GM19023 (cell line): ENCODE measurements around the gene ANKRD27.
"Not testable (repeated sequence)": the region's sequence is repeated elsewhere in the genome, so short reads cannot be mapped to it uniquely, and the experiment has no call there.

Source experiments
- ATAC-seq: cut with Tn5 transposase; IDR thresholded peaks from one replicate; pipeline ENCODE4 v1.9.1; 2021; ENCODE audit warnings: mild to moderate bottlenecking, moderate library complexity; ENCODE audit not compliant: unreplicated experiment

ANKRD27 gene

GRCh38 chr19:32611161-32611560 is 63.8 kb downstream of the ANKRD27 start:
- no peak for ATAC-seq

- ATAC-seq, result no peak
These were observed 67.5 kb downstream of the ANKRD27 start for GRCh38 chr19:32607479-32607878.

GRCh38 chr19:32606289-32606688 is 68.7 kb downstream of the ANKRD27 start:
- no peak for ATAC-seq

GRCh38 chr19:32605544-32605943 is 69.4 kb downstream of the ANKRD27 start:
- ATAC-seq, result no peak

- no peak for ATAC-seq
These were observed 71.0 kb downstream of the ANKRD27 start for GRCh38 chr19:32603961-32604360.

- ATAC-seq, result no peak
These were observed 75.2 kb downstream of the ANKRD27 start for GRCh38 chr19:32599736-32600157.

GRCh38 chr19:32599258-32599657 is 75.7 kb downstream of the ANKRD27 start:
- no peak for ATAC-seq

- ATAC-seq, result no peak
These were observed 77.0 kb downstream of the ANKRD27 start for GRCh38 chr19:32598022-32598421.

- no peak for ATAC-seq
These were observed 79.5 kb downstream of the ANKRD27 start for GRCh38 chr19:32595491-32595890.

- no peak for ATAC-seq
These were observed 81.0 kb downstream of the ANKRD27 start for GRCh38 chr19:32594021-32594420.

GRCh38 chr19:32587747-32588504 is 87.1 kb downstream of the ANKRD27 start:
- not testable (repeated sequence) for ATAC-seq

- peak; percentile 1 for ATAC-seq
These were observed 93.2 kb downstream of the ANKRD27 start for GRCh38 chr19:32581705-32582179.

- peak; percentile 91 for ATAC-seq
These were observed 93.9 kb downstream of the ANKRD27 start, which contains the start of gene PDCD5 for GRCh38 chr19:32580901-32581704. TSS of gene PDCD5 (plus strand) at chr19:32581190. CDS start at chr19:32581262, 72 bp downstream.

- peak; percentile 28 for ATAC-seq
These were observed 94.6 kb downstream of the ANKRD27 start for GRCh38 chr19:32580353-32580900.

- ATAC-seq, result no peak
These were observed 98.2 kb downstream of the ANKRD27 start for GRCh38 chr19:32576790-32577189.

GRCh38 chr19:32573492-32573794 is 101.5 kb downstream of the ANKRD27 start:
- ATAC-seq, result no peak

GRCh38 chr19:32572700-32573491 is 102.1 kb downstream of the ANKRD27 start:
- ATAC-seq, result not testable (repeated sequence)

- not testable (repeated sequence) for ATAC-seq
These were observed 103.4 kb downstream of the ANKRD27 start for GRCh38 chr19:32571471-32572075.

GRCh38 chr19:32570081-32570785 is 104.7 kb downstream of the ANKRD27 start:
- no peak for ATAC-seq

- no peak for ATAC-seq
These were observed 107.5 kb downstream of the ANKRD27 start for GRCh38 chr19:32567486-32567885.
